Brain microvascular endothelial cell (primary cell): ENCODE measurements around the gene PRKG1.

Experiments used
- DNase-seq: peaks from one replicate; pipeline ENCODE4 v3.0.0-alpha.2; 2020
- H3K27ac ChIP-seq: fragments of 250-450 bp; sonication (Bioruptor Pico); 2 replicates; pipeline ENCODE4 v1.5.1; 2020; ENCODE audit warnings: mild to moderate bottlenecking, moderate library complexity
- H3K27me3 ChIP-seq: fragments of 250-450 bp; sonication (Bioruptor Pico); replicated peaks from 2 replicates; pipeline ENCODE4 v1.5.1; 2020; ENCODE audit warnings: mild to moderate bottlenecking
- H3K36me3 ChIP-seq: fragments of 250-450 bp; sonication (Bioruptor Pico); replicated peaks from 2 replicates; pipeline ENCODE4 v1.5.1; 2020; ENCODE audit warnings: mild to moderate bottlenecking
- H3K4me3 ChIP-seq: 2 replicates; pipeline ENCODE4 v1.5.1; 2011; ENCODE audit warnings: low read depth, mild to moderate bottlenecking, control low read depth, low read length, moderate library complexity
- in situ Hi-C: cut with HindIII; loops from 2 replicates; pipeline ENCODE4 v1.10.0; 2017; ENCODE audit warnings: low sequenced_read_pairs, low pct_ligation_motif_present
- TF ChIP-seq, protein P1 (sequence below): IDR thresholded peaks from 2 replicates; pipeline ENCODE4 v1.5.1; 2011; ENCODE audit warnings: low read depth, mild to moderate bottlenecking, moderate library complexity, low read length, control low read depth, inconsistent platforms; ENCODE audit errors: missing control alignments

PRKG1 gene

DNA sequence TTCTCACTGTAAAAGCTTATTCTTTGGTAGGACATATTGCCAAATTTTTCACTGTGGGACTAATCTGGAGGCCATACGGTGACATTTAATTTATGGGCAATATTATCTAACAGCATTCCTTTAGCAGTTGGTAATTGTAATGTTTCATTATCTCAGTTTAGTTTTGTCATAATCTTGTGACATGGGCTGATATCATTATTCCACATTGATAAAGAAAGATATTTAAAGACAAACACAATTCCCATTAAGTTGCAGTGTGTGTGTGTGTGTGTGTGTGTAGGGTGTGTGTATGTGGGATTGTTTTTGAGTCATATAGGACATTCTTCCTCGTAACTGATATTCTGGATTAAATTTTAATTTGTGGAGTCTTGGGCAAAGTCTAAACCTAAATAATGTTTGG is 238.5 kb downstream of the PRKG1 start:
- no peaks in the 10 kb centered on the region for H3K36me3 ChIP-seq
- in situ Hi-C loops = no loop called here
- no peak for DNase-seq
- TF ChIP-seq, protein P1, sequence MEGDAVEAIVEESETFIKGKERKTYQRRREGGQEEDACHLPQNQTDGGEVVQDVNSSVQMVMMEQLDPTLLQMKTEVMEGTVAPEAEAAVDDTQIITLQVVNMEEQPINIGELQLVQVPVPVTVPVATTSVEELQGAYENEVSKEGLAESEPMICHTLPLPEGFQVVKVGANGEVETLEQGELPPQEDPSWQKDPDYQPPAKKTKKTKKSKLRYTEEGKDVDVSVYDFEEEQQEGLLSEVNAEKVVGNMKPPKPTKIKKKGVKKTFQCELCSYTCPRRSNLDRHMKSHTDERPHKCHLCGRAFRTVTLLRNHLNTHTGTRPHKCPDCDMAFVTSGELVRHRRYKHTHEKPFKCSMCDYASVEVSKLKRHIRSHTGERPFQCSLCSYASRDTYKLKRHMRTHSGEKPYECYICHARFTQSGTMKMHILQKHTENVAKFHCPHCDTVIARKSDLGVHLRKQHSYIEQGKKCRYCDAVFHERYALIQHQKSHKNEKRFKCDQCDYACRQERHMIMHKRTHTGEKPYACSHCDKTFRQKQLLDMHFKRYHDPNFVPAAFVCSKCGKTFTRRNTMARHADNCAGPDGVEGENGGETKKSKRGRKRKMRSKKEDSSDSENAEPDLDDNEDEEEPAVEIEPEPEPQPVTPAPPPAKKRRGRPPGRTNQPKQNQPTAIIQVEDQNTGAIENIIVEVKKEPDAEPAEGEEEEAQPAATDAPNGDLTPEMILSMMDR = no peak
- H3K27ac ChIP-seq = no peak overlapping the region
- no peaks in the 10 kb centered on the region for H3K27me3 ChIP-seq
- H3K4me3 ChIP-seq = no peak overlapping the region

DNA sequence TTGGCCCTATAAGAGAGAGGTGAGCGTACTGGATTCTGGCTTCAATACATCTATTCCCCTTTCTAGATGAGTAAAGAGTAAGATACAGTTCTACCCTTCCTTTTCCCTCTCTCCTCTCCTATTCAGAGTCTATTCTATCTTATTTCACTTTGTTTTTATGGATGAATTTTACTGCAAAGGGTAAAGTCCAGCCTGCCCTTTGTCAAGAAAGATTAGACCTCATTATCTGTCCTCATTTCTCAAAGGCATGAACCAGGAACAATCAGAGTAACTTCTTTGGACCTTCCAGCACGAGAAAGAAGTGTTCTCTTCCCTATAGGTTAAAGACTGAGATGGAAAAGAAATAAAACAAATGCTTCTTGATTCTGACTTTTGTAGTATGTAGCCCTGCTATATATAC is 239.0 kb downstream of the PRKG1 start:
- H3K27me3 ChIP-seq = no peaks in the 10 kb centered on the region
- TF ChIP-seq, protein P1 = no peak
- DNase-seq = no peak

DNA sequence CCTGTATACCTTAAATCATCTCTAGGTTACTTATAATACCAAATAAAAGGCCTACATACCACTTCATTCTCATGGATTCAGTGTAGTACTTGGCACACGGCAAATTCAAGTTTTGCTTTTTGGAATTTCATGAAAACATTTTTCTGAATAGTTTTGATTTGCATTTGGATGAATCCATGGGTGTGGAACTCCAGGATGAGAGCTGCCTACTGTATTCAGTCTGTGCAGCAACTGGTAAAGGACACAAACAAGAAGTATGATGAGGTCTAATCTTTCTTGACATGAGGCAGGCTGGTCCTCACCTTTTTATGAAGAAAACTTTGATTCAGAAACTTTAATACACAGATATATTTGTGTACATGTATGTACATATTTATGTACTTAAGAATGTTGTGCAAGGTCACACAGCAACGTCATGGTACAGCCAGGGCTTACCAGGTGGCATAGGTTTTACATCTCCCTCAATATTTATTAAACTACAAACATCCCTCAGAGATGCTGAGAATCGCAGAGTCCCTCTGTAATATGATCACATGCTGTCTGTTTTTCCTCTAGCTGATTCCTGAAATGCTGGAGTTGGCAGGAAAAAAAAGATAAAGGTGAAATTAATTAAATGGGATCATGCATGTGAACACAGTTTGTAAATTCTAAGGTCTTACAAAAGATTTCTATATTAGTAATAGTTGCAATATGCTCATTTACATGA is 239.6 kb downstream of the PRKG1 start:
- no peak for DNase-seq
- in situ Hi-C loops = no loop called here
- no peak overlapping the region for H3K27ac ChIP-seq
- H3K36me3 ChIP-seq = no peaks in the 10 kb centered on the region
- H3K4me3 ChIP-seq = no peak overlapping the region
- TF ChIP-seq, protein P1 = no peak
- H3K27me3 ChIP-seq = no peaks in the 10 kb centered on the region

More for the DNA sequence above, 239.0 kb downstream of the PRKG1 start:
- Histone ChIP-seq H3K27ac (no peak overlapping the region), H3K4me3 (no peak overlapping the region), H3K36me3 (no peaks in the 10 kb centered on the region)
- in situ Hi-C loops = no loop called here

DNA sequence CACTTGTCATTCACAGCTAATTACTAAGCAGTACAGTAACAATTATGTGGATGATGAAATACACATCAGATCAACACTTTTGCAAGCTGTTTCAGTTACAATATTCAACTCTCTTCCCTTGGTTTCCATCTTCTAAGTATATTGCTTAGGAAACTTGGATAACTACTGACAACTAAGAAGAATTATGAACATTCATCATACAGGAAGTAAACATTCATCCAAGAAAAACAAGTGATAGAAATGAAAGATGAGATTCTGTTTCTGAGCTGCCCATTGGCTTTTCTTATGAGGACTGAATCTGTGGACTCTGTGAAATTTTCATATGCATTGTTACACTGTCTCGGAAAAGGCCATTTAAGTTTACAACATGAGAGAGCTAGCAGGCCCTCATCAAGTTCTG is 240.2 kb downstream of the PRKG1 start:
- Histone ChIP-seq H3K4me3 (no peak overlapping the region), H3K27me3 (no peaks in the 10 kb centered on the region), H3K27ac (no peak overlapping the region), H3K36me3 (no peaks in the 10 kb centered on the region)
- in situ Hi-C loops = no loop called here
- no peak for DNase-seq
- TF ChIP-seq, protein P1 = no peak

DNA sequence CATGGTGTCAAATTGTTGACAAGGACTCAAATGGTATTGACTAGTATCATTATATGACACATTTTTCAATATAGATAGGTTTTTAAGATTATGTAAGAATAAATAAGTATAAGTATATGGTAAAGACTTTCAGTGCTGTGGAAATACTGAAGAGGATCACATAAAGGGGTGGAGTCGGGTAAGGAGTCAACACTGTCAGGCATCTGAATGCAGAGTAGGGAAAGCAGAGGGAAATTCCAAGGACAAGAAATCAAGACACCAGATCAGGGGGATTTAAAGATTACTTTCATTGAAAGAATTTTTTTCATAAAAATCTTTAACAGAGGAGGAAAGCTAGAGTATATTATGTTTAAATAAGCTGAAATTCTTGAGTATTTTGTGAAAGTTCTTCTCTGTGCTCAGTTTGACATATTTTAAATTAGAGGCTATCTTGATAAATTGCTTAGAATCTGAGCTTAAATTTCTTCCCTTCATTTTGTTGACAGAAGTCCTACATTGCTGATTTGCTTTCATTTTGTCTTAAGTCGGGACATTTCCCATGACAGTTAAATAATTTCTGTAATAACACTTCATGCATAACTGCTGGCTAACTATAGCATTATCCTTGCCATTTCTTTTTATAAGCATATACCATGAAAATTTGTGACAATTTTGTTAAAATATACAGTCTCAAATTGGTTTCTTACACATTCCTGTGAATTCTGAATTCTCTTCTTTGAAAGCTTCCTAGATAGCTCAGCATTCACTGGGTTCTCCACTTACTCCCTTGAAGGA is 244.3 kb downstream of the PRKG1 start:
- TF ChIP-seq, protein P1 = no peak
- no peak for DNase-seq
- Histone ChIP-seq H3K27ac (no peak overlapping the region), H3K4me3 (no peak overlapping the region), H3K27me3 (no peaks in the 10 kb centered on the region), H3K36me3 (no peaks in the 10 kb centered on the region)
- in situ Hi-C loops = no loop called here
